NCI-H1092 treated with DMSO at 0.1 percent for 48 hours (cell line): Measurements from ENCODE around the gene DUSP3.
"Not testable (repeated sequence)": the region's sequence is repeated elsewhere in the genome, so short reads cannot be mapped to it uniquely, and the experiment has no call there.

Experiments used
- DNase-seq: peaks from one replicate; lab custom pipeline; 2025; lab: John Stamatoyannopoulos, UW

Gene DUSP3

GRCh38 chr17:43800736-43801135 is 22.0 kb upstream of the DUSP3 start:
- no peak for DNase-seq

GRCh38 chr17:43799047-43799446 is 20.3 kb upstream of the DUSP3 start:
- no peak for DNase-seq

GRCh38 chr17:43798024-43798423 is 19.2 kb upstream of the DUSP3 start:
- DNase-seq: not testable (repeated sequence)

GRCh38 chr17:43792668-43793067 is 13.9 kb upstream of the DUSP3 start:
- DNase-seq: not testable (repeated sequence)

GRCh38 chr17:43791589-43791988 is 12.8 kb upstream of the DUSP3 start:
- no peak for DNase-seq

- peak; percentile 37 for DNase-seq
Measured at GRCh38 chr17:43790311-43790940, 11.6 kb upstream of the DUSP3 start.

GRCh38 chr17:43789482-43789881 is 10.7 kb upstream of the DUSP3 start:
- DNase-seq: no peak

- no peak for DNase-seq
Measured at GRCh38 chr17:43788540-43788939, 9.8 kb upstream of the DUSP3 start.

GRCh38 chr17:43787728-43788127 is 9.0 kb upstream of the DUSP3 start:
- DNase-seq: no peak

GRCh38 chr17:43784628-43785101 is 5.9 kb upstream of the DUSP3 start:
- no peak for DNase-seq

- no peak for DNase-seq
Measured at GRCh38 chr17:43784068-43784467, 5.3 kb upstream of the DUSP3 start.

- no peak for DNase-seq
Measured at GRCh38 chr17:43782913-43783680, 4.3 kb upstream of the DUSP3 start.

- no peak for DNase-seq
Measured at GRCh38 chr17:43780135-43780534, 1.4 kb upstream of the DUSP3 start, which contains the start of gene CFAP97D1. TSS of gene CFAP97D1 (plus strand) at chr17:43780435. CDS start at chr17:43780463, 28 bp downstream.

- peak; percentile 49 for DNase-seq
Measured at GRCh38 chr17:43779145-43780125, 658 bp upstream of the DUSP3 start.

GRCh38 chr17:43774304-43775250 is 4.2 kb downstream of the DUSP3 start:
- no peak for DNase-seq

- DNase-seq: no peak
Measured at GRCh38 chr17:43772877-43773648, 5.7 kb downstream of the DUSP3 start.

- DNase-seq: no peak
Measured at GRCh38 chr17:43771463-43771862, 7.3 kb downstream of the DUSP3 start.

- no peak for DNase-seq
Measured at GRCh38 chr17:43770957-43771356, 7.8 kb downstream of the DUSP3 start.

GRCh38 chr17:43769859-43770258 is 8.9 kb downstream of the DUSP3 start:
- DNase-seq: no peak

GRCh38 chr17:43769426-43769825 is 9.4 kb downstream of the DUSP3 start:
- DNase-seq: no peak
